Panc1 (cell line): Measurements from ENCODE around the gene INSC. TPM values are rescaled to one million over a fixed set of nuclear protein-coding genes. Genes with fewer than 3 reads are reported as not detected.

Source experiments
- ATAC-seq: fragments of 200-7000 bp; cut with Tn5 transposase; 2 replicates; pipeline ENCODE4 v1.9.1; 2020; ENCODE audit warnings: mild to moderate bottlenecking, moderate library complexity
- BruUV-seq: library from RNA; stranded (reverse); fragments of 400-500 nt; replicated peaks from 2 replicates; lab custom pipeline; 2021; lab: Mats Ljungman, UMichigan
- CTCF ChIA-PET: fragments of 300-600 bp; sonication (Branson Sonifier 250); formaldehyde crosslinking; loops from one replicate; lab custom pipeline; 2022; ENCODE audit warnings: antibody characterized with exemption; lab: Charles Lee
- POLR2A ChIA-PET: fragments of 300-600 bp; sonication (Branson Sonifier 250); formaldehyde crosslinking; loops from one replicate; lab custom pipeline; 2022; ENCODE audit warnings: antibody characterized with exemption; lab: Charles Lee
- DNase-seq: peaks from one replicate; pipeline ENCODE4 v3.0.0-alpha.2; 2010; ENCODE audit warnings: low read depth, low spot score
- H3K27ac ChIP-seq: 2 replicates; pipeline ENCODE4 v1.5.1; 2011; ENCODE audit warnings: mild to moderate bottlenecking, low read length, inconsistent platforms
- H3K27me3 ChIP-seq: fragments of 200-500 bp; sonication (Bioruptor generic); 2 replicates; pipeline ENCODE4 v1.6.0; 2014; ENCODE audit warnings: low read length, inconsistent platforms; ENCODE audit not compliant: control insufficient read depth, insufficient read depth
- H3K36me3 ChIP-seq: fragments of 200-500 bp; sonication (Bioruptor generic); 2 replicates; pipeline ENCODE4 v1.5.1; 2014; ENCODE audit warnings: inconsistent platforms, mild to moderate bottlenecking, low read length, moderate library complexity; ENCODE audit not compliant: control insufficient read depth, insufficient read depth
- H3K4me1 ChIP-seq: 2 replicates; pipeline ENCODE4 v1.5.1; 2011; ENCODE audit warnings: inconsistent platforms, mild to moderate bottlenecking, low read length, moderate library complexity; ENCODE audit not compliant: control insufficient read depth, insufficient read depth
- H3K4me3 ChIP-seq, 2 experiments: 2 replicates each; pipeline ENCODE4 v1.5.1; 2011 to 2012; ENCODE audit warnings: low read depth in 2 of 2, low read length in 2 of 2, mild to moderate bottlenecking in 2 of 2, inconsistent platforms in 1 of 2, moderate library complexity in 1 of 2
- H3K9me3 ChIP-seq: fragments of 200-500 bp; sonication (Bioruptor generic); 2 replicates; pipeline ENCODE4 v1.5.1; 2014; ENCODE audit warnings: low read depth, mild to moderate bottlenecking, inconsistent platforms, low read length, moderate library complexity; ENCODE audit not compliant: control insufficient read depth, insufficient read depth
- POLR2AphosphoS5 ChIP-seq: IDR thresholded peaks from 2 replicates; pipeline ENCODE4 v1.6.1; 2012; ENCODE audit warnings: mild to moderate bottlenecking, low read depth, low read length, moderate library complexity
- SIN3A ChIP-seq: IDR thresholded peaks from 2 replicates; pipeline ENCODE4 v1.6.1; 2012; ENCODE audit warnings: low read depth, mild to moderate bottlenecking, low read length, moderate library complexity, borderline replicate concordance; ENCODE audit not compliant: insufficient read depth
- TCF7L2 ChIP-seq: IDR thresholded peaks from 2 replicates; pipeline ENCODE4 v1.6.1; 2011; ENCODE audit warnings: mild to moderate bottlenecking, low read depth, low read length, inconsistent platforms
- in situ Hi-C: cut with HindIII; loops from 2 replicates; pipeline ENCODE4 v1.10.0; 2016; ENCODE audit warnings: low sequenced_read_pairs, low pct_unique_long_range_greater_than_20kb
- intact Hi-C: fragments of 100-400 bp; cut with micrococcal nuclease; formaldehyde crosslinking; loops from one replicate; pipeline ENCODE4 v1.10.0; 2022; ENCODE audit not compliant: unreplicated experiment
- total RNA-seq: library from RNA; stranded (reverse); gene quantifications from one replicate; pipeline ENCODE4 v1.2.1, GENCODE V29; 2021; ENCODE audit not compliant: unreplicated experiment
- TF ChIP-seq, protein P1 (sequence below): fragments of 450-650 bp; IDR thresholded peaks from 2 replicates; pipeline ENCODE4 v1.5.1; 2017; ENCODE audit warnings: mild to moderate bottlenecking
- TF ChIP-seq, protein P2 (sequence below), 2 experiments: IDR thresholded peaks; 2 replicates each; pipeline ENCODE4 v1.6.1; 2011 to 2012; ENCODE audit warnings: low read depth in 2 of 2, control low read depth in 1 of 2, low read length in 1 of 2, mild to moderate bottlenecking in 1 of 2, moderate library complexity in 1 of 2; ENCODE audit not compliant: insufficient read depth in 1 of 2

The INSC gene
- total RNA-seq, 1 experiment from 2014 or later, result 0.08 TPM

DNA sequence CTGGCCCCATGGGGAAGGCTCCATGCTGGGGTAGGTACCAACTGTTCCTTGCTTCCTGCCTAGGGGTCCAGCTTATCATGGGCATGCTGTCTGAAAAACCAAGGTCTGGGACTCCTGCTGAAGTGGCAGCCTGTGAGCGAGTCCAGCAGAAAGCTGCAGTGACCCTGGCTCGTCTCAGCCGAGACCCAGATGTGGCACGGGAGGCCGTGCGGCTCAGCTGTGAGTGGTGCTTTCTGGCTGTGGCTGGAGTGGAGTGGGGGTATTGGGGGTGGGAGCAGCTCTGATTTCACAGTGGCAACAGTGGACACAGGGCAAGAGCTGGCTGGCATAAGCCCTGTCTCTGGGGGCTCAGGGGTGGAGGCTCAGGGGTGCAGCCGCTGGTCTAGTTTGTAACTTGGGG is 124.1 kb downstream of the INSC start:
- Histone ChIP-seq H3K27ac (no peak overlapping the region), H3K27me3 (no peaks in the 10 kb centered on the region), H3K4me1 (no peaks in the 10 kb centered on the region), H3K36me3 (no peaks in the 10 kb centered on the region), H3K9me3 (no peaks in the 10 kb centered on the region), H3K4me3 (no peak overlapping the region)
- in situ Hi-C loops, result no loop called here
- no TSS peak for BruUV-seq
- ChIA-PET POLR2A (no interaction called here), CTCF (no interaction called here)
- TF ChIP-seq, protein P1, sequence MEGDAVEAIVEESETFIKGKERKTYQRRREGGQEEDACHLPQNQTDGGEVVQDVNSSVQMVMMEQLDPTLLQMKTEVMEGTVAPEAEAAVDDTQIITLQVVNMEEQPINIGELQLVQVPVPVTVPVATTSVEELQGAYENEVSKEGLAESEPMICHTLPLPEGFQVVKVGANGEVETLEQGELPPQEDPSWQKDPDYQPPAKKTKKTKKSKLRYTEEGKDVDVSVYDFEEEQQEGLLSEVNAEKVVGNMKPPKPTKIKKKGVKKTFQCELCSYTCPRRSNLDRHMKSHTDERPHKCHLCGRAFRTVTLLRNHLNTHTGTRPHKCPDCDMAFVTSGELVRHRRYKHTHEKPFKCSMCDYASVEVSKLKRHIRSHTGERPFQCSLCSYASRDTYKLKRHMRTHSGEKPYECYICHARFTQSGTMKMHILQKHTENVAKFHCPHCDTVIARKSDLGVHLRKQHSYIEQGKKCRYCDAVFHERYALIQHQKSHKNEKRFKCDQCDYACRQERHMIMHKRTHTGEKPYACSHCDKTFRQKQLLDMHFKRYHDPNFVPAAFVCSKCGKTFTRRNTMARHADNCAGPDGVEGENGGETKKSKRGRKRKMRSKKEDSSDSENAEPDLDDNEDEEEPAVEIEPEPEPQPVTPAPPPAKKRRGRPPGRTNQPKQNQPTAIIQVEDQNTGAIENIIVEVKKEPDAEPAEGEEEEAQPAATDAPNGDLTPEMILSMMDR, result no peak
- TF ChIP-seq SIN3A (no peak), POLR2AphosphoS5 (no peak), TCF7L2 (no peak)
- TF ChIP-seq, protein P2, sequence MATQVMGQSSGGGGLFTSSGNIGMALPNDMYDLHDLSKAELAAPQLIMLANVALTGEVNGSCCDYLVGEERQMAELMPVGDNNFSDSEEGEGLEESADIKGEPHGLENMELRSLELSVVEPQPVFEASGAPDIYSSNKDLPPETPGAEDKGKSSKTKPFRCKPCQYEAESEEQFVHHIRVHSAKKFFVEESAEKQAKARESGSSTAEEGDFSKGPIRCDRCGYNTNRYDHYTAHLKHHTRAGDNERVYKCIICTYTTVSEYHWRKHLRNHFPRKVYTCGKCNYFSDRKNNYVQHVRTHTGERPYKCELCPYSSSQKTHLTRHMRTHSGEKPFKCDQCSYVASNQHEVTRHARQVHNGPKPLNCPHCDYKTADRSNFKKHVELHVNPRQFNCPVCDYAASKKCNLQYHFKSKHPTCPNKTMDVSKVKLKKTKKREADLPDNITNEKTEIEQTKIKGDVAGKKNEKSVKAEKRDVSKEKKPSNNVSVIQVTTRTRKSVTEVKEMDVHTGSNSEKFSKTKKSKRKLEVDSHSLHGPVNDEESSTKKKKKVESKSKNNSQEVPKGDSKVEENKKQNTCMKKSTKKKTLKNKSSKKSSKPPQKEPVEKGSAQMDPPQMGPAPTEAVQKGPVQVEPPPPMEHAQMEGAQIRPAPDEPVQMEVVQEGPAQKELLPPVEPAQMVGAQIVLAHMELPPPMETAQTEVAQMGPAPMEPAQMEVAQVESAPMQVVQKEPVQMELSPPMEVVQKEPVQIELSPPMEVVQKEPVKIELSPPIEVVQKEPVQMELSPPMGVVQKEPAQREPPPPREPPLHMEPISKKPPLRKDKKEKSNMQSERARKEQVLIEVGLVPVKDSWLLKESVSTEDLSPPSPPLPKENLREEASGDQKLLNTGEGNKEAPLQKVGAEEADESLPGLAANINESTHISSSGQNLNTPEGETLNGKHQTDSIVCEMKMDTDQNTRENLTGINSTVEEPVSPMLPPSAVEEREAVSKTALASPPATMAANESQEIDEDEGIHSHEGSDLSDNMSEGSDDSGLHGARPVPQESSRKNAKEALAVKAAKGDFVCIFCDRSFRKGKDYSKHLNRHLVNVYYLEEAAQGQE (IDR thresholded peaks at IDR 0.05; ENCODE audit: insufficient read depth in 1 of 2, low read depth in 2 of 2, low read length in 1 of 2), result no peak
- ATAC-seq, result no peak
- intact Hi-C loops, result no loop called here
- no peak for DNase-seq

DNA sequence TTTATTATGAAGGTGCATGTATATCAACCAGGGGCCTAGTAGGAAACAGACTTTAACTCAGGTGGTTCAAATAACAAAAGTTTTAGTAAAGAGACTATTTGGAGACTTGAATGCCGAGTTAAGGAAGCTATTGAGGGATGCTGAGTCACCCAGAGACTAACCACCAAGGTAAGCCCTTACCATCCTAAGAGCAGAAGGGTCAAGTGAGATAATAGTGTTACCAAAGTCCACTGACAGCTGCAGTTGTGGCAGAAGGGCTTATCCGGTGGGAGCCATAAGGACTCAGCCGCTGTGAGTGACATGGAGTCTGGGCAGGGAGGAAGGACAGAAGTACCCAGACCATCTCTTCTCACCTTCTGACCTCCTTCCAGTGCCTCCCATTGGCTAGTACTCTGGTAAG is 134.0 kb downstream of the INSC start:
- H3K27ac ChIP-seq, result no peak overlapping the region
- in situ Hi-C loops (no loop called here), intact Hi-C loops (no loop called here)
- CTCF ChIA-PET, result no interaction called here
- H3K9me3 ChIP-seq, result no peaks in the 10 kb centered on the region
- no peaks in the 10 kb centered on the region for H3K4me1 ChIP-seq
- H3K4me3 ChIP-seq, result no peak overlapping the region
- TF ChIP-seq SIN3A (no peak), TCF7L2 (no peak)
- BruUV-seq, result no TSS peak
- no peak for ATAC-seq
- DNase-seq, result no peak
- POLR2A ChIA-PET, result no interaction called here
- no peaks in the 10 kb centered on the region for H3K36me3 ChIP-seq
- H3K27me3 ChIP-seq, result no peaks in the 10 kb centered on the region

DNA sequence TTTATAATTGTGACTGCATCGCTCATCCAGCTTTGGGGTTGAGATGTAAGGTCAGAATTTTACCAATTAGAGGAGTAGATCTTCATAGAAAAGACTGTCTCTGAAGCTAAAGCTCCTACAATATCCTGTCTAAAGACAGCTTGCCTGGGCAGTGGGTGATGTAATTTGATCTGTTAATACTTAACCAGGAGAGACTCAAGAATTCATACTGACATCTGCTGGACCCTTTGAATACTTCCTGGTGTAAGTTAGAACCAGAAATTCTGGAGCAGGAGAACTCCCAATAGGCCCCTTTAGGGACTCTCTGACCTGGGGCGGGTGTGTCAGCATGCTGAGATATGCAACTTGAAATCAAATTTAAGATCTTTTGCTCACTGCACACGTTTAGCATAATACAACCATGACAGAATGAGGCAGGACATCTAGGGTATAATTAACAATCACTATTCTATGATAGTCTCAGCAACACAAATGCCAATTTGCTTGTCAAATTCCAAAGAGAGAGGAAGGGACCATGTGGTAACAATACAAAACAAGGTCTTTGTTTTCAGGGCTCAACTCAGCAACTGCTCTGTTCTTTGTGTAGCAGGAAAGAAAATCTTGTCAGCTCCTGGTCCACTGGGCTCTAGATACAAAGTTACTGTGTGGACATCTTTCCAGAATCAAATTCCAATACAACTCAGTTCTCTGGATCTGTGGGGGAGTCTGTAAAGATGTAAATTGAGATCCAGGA is 143.9 kb downstream of the INSC start:
- no peaks in the 10 kb centered on the region for H3K9me3 ChIP-seq
- H3K27ac ChIP-seq, result no peak overlapping the region
- no peak overlapping the region for H3K4me3 ChIP-seq
- H3K27me3 ChIP-seq, result no peaks in the 10 kb centered on the region; the same call in 1 of the 2 replicates
- ChIA-PET POLR2A (no interaction called here), CTCF (no interaction called here)
- no peak for DNase-seq
- in situ Hi-C loops (no loop called here), intact Hi-C loops (no loop called here)
- no peaks in the 10 kb centered on the region for H3K36me3 ChIP-seq
- ATAC-seq, result peak; percentile 17; the same call in 1 of the 2 replicates
- H3K4me1 ChIP-seq, result no peaks in the 10 kb centered on the region
- no peak for TF ChIP-seq TCF7L2
- TF ChIP-seq, protein P1, result peak; percentile 19; the same call in 1 of the 2 replicates
- BruUV-seq, result no TSS peak
